Measurements from ENCODE around the gene CAMK1D.

CAMK1D gene

DNA sequence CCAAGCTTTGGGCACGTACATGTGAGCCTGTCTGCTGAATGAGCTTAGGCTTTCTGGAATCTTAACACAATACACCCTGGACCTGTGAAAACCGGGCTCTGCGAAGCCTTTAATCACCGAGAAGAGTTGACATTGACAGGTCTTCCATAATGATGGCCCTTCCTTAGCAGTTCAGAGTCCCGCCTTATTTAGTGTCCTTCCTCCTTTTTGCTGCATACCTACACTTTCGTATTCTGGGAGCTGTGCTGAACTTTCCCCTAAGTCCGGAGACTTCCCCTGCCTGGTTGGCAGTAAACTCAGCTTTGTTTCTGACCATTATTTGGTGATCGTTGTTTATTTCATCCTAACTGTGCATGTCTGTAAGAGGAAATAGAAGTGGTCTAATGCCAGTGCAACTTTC lies 212.0 kb downstream of the CAMK1D start:
- DNase-seq (ENCODE audit: low read depth): no peak

DNA sequence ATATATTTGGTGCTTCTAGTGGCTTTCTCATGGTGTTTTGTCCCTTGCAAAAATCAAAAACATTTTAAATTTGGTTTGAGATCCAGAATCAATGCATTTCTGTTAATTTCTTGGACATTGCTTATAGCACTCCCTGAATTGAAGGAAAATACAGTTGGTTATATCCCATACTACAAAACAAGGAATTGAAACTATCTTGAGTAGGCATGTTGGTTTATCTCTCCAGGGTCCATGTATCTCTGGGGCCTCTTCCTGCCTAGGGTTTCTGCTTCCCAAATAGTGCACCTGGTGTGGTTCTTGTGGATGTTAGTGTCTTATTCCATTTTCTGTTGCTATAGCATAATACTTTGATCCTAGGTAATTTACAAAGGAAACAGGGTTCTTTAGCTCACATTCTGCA lies 212.4 kb downstream of the CAMK1D start:
- DNase-seq (ENCODE audit: low read depth): no peak

DNA sequence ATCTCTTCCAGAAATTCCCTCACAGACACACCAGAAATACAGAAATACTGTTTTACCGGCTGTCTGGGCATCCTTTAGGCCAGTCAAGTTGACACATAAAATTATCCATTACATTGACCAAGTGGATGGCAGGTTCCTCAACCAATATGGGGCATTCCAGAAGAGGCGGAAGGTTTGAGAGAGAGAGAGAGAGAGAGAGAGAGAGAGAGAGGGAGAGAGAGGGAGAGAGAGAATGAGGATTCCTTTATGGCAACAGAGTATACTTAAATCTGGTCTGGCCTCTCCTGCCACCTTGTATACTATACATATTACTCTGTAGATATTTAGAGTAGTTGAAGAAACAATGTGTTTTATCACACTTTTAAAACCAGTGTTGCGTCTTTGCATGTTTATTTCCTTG lies 214.1 kb downstream of the CAMK1D start:
- DNase-seq (ENCODE audit: low read depth): no peak

DNA sequence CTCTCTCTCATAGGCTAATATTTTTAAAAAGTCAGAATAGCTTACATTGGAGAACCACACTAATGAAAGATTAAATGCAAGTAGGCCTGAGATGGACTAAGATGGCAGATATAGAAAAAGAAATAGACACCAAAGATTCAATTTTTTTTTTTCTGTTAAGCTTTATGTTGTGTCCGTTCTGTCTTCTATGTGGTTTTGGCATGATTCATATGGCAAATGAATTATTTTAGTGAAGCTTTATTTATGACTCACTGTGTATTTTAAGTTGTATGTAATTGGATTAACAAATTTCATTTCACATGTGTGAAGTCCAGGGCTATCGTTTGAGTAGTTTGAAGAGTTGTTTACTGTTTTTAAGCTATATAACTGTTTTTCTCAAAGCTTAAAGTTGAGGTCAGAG lies 214.8 kb downstream of the CAMK1D start:
- peak; percentile 1 for DNase-seq (ENCODE audit: low read depth)

DNA sequence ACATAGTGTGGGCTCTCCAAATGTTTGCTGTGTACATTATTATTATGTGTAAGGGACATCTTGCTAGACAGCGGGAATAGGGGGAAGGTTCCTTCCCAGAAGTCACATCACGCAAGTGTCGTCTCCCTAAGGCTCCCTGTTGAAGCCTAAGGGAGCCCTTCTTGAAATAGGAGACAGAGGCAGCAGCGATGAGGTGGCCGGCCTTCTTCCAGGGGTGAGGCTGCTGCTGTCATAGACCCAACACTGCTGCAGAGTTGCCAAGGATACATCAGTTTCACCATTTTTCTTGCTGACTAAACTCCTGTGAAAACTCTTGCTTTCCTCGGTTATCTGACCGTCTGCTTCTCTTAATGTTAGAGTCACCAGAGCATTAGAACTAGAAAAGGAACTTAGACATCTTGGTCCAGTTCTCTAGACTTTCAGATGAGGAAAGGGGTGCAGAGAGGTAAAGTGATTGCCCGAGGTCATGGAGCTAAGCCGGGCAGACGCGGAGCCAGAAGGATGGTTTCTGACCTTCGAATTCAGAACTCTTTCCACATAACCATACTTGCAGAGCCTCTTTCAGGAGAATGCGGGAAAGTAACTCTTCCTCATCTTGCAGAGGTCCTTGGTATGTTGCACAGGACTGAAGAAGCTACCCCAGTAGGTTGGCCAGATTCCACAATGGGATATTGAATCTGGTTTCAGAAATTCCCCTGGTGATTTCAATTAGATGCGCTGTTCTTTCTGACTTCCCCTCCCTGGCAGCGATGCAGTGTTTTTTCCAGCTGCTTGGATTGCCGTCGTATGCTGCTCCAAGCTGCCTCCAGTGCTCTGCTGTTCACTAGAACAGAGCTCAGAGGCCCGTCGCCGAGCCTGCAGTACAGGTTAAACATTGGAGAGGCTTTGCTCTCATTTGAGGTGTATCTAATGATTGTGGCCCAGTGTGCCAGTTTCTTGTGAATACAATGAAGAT lies 217.1 kb downstream of the CAMK1D start:
- no peak for DNase-seq (ENCODE audit: low read depth)

DNA sequence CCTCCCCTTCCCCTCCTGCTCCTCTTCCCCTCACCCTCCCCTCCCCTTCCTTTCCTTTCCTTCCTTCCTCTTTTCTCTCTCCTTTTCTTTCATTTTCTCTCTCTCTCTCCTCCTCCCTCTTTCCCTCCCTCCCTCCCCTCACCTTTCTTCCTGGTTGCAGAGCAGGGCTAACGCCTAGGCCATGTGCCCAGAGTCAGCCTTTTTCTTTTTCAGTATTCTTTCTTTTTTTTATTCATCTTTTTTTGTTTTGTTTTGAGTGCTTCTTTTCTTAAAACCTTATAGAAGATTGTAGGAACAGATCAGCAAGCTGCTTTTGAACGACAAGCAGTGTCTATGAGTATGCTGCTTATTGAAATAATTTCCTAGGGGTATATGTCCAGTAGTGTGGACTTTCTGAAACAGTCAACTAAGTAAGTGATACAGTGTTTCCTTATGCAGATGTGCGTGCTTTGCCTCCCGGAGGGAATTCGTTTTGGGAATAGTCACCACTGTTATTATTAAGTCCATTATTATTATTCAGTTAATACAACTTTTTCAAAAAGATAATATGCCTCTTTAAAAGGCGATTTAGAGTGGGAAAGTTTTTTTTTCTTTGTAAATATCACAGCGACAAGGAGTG lies 219.2 kb downstream of the CAMK1D start:
- no peak for DNase-seq (ENCODE audit: low read depth)

DNA sequence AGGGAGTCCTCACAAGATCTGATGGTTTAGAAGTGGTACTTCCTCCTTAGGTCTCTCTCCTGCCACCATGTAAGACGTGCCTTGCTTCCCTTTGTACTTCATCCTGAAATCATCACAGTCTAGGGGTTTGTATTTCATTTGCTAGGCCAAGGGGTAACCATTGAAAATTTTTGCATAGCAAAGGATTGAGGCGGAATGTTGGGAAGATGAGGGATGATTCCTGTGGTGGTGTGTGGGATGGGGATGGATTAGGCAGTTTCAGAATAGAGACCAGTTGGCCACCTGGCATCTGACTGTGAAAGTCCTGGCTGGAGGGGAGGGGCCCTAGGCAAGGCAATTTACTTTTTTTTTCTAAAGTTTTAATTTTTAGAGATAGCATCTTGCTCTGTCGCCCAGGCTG lies 222.9 kb downstream of the CAMK1D start:
- no peak for DNase-seq (ENCODE audit: low read depth)

DNA sequence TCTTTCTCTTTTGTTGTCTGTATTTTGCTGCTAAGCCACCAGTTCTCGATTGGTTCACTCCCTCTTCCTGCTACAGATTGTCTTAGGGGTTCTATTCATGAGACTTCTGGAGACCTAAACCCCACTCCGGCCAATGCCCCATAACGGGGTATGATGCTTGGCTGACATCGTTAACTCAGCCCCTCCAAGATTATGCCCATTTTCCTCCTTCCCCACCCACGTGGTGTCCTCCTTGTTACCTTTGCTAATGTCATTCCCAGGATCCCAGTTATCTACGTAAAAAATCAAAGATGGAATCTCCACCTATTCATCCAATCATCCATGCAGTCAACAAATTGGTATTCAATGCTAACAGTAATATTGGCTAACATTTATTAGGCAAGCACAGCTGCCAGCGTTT lies 228.3 kb downstream of the CAMK1D start:
- DNase-seq (ENCODE audit: low read depth): no peak

DNA sequence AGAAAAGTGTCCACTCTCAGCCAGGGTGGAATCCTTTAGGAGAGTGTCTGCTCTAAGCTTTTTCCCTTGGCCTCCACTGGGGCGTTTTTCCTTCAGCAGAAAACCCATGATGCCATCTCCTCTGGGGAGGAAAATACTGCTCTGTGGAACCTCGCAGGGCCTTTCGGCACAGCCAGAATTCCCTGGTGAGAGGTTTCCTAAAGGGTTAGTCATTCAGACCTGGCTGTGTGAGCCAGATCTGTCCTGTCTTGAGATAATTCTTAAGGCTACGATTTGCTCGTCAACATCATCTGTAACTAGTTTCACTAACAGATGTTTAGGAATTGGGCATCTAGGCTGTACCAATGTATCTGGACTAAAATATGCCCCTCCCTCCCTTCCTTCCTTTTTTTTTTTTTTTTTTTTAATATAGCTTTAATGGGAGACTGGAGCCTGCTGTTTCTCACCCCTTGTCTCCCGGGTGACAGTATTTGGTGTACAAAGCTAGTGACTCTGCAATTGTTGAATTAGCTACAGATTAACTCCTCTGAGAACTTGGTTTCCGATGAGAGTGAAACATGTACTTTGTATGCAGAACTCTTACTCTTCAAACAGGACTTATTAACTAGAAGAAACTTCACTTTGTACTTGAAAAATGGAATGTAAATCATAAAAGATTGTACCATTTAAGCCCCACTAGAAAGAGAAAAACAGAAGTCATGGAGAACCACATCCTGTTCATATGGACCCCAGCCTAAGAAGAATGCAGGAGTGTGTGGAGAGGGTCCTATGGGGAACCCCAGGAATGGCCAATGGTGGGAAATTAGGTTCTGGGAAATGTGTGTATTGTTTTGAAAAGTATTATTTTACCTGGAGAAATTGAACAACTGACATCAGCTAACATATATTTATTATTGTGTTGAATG lies 230.9 kb downstream of the CAMK1D start:
- DNase-seq (ENCODE audit: low read depth): no peak

DNA sequence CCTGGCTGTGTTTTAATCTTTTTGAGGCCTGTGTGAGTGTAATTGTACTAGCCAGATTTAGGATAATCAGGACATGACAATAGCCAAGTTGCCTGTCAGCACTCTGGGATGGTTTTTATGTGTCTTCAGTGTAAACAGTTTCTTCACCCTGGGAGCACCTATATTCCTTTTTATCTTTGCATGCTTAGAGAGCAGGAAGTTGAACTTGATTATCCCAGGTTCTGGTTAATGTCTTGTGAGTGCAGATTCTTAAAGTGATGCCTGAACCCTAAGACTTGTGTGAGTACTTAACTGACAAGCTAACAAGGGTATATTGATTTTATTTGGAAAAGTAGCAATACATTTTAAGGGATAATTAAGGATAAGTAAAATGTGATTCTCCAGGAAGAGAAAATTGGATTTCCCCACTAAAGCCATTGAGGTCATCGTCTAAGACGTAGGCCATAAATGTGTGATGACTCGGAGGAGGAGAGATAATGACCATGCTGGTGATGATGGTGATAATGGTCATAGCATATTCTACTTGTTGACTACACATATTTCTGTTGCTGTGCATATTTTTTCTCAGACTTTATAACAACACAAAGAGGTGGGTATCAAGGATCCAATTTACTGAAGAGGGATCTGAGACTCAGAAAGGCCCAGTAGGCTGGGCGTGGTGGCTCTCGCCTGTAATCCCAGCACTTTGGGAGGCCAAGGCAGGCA lies 234.7 kb downstream of the CAMK1D start:
- DNase-seq (ENCODE audit: low read depth): no peak

DNA sequence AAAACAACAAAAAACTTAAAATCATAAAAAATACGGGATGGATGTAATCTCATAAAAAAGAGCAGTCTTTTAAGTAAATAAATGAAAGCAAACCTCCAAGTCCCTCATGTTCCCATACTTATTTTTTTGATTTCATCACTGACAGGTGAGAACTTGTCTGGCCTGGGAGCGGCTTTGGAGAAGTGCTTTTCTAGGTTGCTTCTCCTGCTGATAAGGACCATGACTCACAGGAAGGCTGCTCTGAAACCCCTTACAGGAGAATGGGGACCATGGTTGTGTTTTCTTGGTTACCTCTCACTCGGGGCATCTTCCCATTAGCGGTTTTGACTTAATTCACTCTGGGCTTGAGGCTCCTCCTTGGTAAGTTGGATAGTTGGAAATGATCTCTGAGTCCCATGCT lies 237.4 kb downstream of the CAMK1D start:
- no peak for DNase-seq (ENCODE audit: low read depth)

DNA sequence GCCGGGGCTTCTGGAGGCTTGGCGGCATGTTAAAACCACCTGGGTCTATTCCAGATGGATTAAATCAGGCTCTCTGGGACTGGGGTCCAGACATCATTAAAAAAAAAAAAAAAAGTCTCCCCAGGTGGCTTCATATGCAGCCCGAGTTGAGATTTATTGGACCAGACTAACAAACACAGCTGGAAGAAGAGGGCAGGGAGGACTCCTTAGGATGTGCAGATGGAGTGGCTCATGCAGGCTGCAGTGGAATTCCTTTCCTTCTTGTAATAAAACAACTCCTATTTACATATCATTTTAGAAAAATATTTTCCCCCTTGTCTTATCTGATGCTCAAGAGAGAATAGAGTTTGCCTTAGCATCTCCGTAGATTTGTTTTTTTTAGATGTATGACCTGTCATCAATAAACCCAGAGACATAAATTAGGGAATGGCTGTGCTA lies 238.1 kb downstream of the CAMK1D start:
- DNase-seq (ENCODE audit: low read depth): no peak

DNA sequence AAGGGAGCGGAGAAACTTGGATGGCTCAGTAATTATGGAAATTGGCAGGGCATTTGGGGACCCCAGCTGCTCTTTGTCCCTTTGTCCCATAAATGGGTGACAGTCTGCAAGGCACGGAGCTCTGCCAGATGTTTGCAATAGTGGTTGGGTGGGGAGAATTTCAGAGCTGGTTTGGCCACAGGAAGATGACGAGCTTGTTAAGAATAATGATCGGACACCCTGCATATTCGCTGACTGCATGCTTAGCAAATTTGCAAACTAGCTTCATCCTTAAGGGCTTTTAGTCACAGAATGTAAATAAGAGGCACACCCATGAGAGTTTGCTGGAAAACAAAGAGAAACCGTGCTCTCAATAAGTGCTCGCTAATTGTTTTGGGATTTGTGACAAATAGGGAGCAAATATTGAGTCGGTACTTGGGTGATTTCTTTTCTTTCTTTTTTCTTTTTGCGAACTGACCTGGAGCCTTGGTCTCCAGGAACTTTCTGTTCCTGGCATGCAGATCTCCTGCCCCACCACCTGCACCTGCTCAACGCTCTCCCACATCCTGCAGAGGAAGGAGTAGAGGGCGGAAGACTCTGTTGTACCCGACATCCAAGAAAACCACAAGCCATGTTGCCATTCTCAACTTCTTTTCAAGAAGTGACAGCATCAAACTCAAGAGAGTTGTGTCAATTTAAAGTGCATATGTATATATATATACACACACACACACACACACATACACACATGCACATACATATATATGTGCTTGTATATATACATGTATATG lies 238.9 kb downstream of the CAMK1D start:
- peak; percentile 17 for DNase-seq (ENCODE audit: low read depth)

DNA sequence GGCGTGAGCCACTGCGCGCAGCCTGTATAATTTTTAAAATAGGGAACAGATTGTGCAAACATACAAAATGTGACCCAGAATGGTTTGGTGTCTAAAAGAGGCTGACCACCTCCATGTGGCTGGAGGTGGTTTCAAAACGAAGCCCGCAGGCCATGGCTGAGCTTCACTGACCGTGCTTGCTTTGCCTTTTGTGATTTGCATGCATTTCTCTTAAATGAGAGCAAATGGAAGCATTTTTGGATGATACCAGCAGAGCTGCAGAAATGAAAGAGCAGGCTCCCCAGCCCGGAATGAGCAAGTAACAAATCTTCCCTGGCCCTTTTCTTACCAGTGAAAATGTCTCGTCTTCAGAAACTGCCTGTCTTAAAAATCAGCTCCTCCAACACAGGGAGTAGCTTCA lies 239.9 kb downstream of the CAMK1D start:
- DNase-seq (ENCODE audit: low read depth): no peak

DNA sequence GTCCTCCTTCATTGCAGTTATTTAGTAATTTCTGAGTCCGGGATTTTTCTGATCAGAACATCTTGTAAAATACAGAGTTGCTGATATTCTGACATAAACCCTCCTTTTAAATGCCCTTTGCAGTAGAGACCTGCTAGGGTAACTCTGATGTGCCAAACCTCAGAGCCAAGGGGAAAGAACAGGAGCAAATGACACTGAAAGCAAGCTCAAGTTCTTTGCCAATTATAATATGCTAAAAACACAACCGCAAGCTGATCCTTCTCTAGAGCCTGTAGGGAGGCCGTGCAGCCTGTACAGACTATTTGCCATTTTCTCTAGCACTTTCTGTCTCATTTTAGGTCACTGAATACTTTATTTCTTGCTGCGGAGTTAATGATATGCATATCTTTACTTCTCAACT lies 240.4 kb downstream of the CAMK1D start:
- no peak for DNase-seq (ENCODE audit: low read depth)

DNA sequence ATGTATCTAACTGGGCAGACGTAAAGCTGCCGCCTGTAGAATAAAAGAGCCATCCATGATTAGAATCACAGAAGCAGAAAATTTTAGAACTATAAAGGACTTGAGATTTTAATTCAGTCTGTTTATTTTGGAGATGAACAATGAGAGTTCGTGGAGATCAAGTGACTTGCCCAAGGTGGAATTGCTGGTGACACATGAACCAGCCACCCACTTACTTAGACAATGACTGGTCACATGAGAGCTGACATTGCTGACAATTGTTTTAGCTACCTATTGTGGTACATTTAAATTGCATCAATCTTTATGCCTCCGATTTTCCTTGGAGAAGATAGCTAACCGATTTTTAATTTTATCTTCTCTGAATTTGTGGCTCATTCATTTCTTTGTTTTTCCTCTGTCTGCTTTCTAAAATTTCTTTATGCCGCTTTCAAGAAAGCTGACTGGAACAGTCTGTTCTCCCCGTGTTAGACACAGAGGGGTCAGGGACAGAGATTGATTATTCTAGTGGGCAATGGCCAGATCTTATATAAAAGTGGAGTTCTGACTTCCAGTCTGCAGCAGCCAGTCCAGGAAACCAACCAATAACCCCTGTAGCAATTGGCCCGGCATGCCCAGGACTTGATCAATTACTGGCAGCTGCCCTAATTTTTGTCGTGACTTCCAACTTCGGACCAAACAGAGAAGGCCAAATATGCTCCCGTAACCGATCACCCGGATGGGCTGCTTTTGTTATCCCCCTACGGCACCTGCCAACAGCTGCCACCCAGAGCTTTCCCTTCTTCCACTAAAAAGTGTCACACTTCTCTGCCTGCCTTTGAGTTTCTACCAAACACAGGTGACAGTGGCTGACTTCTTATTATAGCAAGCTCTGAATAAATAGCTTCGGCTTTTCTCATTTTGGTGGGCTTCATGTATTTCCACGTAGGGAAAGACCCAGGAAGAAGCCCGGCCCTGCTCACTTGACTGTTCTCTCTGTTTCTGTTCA lies 241.6 kb downstream of the CAMK1D start:
- DNase-seq (ENCODE audit: low read depth): no peak

DNA sequence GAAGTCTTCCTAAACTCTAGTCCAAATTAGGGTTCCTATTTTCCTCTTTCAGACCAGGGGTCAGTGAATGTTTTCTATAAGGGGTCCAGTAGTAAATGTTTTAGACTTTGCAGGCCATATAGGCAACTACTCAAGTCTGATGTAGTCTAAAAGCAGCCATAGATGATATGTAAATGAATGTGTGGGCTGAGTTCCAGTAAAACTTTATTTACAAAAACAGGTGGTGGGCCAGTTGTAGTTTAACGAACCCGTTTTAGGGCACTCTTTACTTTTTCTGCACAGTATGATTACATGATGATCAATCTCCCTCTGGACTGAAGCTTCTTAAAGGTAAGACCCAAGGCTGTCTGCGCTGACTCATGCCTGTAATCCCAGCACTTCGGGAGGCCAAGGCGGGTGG lies 243.6 kb downstream of the CAMK1D start:
- DNase-seq (ENCODE audit: low read depth): no peak

DNA sequence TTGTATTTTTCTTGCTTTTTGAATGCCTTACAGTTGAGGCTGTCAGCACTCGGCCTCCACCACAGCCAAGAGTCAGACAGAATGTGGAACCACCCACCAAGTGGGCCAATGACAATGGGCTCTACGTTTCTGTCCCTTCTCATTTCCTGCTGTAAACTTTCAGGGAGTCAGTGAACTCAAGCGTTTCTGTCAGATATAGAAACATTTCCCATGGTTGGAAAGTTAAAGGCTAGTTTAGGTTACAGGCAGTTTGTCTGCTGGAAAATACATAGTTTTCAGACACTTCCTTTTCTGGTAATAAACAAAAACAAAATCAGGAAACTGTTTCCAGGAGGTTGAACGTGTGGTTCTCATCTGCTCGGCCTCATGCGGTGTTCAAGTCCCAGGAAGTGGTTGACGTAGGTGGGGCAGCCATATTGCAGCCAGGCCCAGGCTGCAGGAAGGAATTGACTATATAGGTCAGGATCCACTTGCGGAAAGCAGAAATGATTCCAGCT lies 245.1 kb downstream of the CAMK1D start:
- DNase-seq (ENCODE audit: low read depth): no peak

DNA sequence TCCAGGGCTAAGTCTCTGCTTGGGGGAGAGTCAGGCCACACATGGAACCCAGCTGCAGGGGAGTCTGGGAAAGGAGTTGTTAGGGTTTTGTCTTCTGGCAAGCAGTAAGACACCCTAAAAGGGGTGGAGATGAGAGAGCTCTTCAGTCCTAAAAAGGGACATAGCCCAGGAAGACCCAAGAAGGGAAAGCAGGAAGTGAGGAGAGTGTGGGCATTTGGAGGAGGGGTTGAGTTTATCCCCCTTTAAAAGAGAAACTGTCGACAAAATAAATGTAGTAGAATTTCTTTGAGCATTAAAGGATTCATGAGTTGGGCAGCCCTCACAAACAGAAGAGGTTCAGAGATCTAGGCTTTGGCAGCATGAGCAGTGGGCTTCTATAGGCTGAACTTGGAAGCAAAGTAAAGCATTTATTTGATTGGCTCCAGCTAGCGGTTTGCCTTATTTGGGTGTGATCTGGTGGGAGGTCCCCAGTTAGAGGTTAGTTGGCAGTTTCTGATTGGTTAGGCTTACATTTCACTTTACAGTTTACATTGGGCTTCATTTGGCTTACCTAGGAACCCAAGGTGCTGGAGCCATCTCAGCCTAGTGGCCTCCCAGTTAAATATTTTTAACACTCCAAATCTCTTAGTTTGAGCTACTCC lies 246.7 kb downstream of the CAMK1D start:
- no peak for DNase-seq (ENCODE audit: low read depth)

Measured in ELR (cell line).